ENCODE results near the gene ZDHHC24. TPM values are rescaled to one million over a fixed set of nuclear protein-coding genes. Genes with fewer than 3 reads are reported as not detected.

ZDHHC24 gene
- total and polyA plus RNA-seq, 2 donors from 2014 or later, result 13.2 to 18.7 TPM

- H3K4me3 ChIP-seq (ENCODE audit: low read length in 3 of 3), result no peak overlapping the region
- H3K9me3 ChIP-seq (ENCODE audit: control insufficient read depth in 2 of 3, insufficient read depth in 1 of 3, low read length in 3 of 3), result no peaks in the 10 kb centered on the region
- H3K4me1 ChIP-seq (ENCODE audit: control insufficient read depth in 2 of 3, insufficient read depth in 2 of 3, low read depth in 1 of 3, low read length in 3 of 3), result peaks cover 0 to 10% (median 9%) of the 10 kb centered on the region in 3 donors
- DNase-seq, result peak in 1 of 5 donors; percentile 67
- H3K27me3 ChIP-seq (ENCODE audit: control insufficient read depth, insufficient read depth, low read length), result no peaks in the 10 kb centered on the region
- peaks cover 0 to 6% (median 3%) of the 10 kb centered on the region in 3 donors for H3K36me3 ChIP-seq (ENCODE audit: control insufficient read depth in 2 of 3, insufficient read depth in 3 of 3, low read length in 3 of 3)
- no peak for FAIRE-seq
- H3K9ac ChIP-seq (ENCODE audit: low read length in 3 of 3), result no peak overlapping the region
- no peak for TF ChIP-seq CTCF (IDR thresholded peaks at IDR 0.05; ENCODE audit: borderline replicate concordance, extremely low read depth, insufficient read depth)
- H3K27ac ChIP-seq (ENCODE audit: low read depth in 2 of 2, low read length in 2 of 2), result no peak overlapping the region
- intact Hi-C loops (cut with DNase I), result no loop called here
These were observed 68.3 kb downstream of the ZDHHC24 start for GRCh38 chr11:66477263-66478201.

- Histone ChIP-seq H3K9ac (ENCODE audit: low read length in 3 of 3) (no peak overlapping the region), H3K27ac (ENCODE audit: low read depth in 2 of 2, low read length in 2 of 2) (no peak overlapping the region), H3K27me3 (ENCODE audit: control insufficient read depth, insufficient read depth, low read length) (no peaks in the 10 kb centered on the region), H3K4me1 (ENCODE audit: control insufficient read depth in 2 of 3, insufficient read depth in 2 of 3, low read depth in 1 of 3, low read length in 3 of 3) (peaks cover 0 to 10% (median 9%) of the 10 kb centered on the region in 3 donors), H3K4me3 (ENCODE audit: low read length in 3 of 3) (no peak overlapping the region), H3K9me3 (ENCODE audit: control insufficient read depth in 2 of 3, insufficient read depth in 1 of 3, low read length in 3 of 3) (no peaks in the 10 kb centered on the region), H3K36me3 (ENCODE audit: control insufficient read depth in 2 of 3, insufficient read depth in 3 of 3, low read length in 3 of 3) (peaks cover 0 to 6% (median 5%) of the 10 kb centered on the region in 3 donors)
- intact Hi-C loops (cut with DNase I), result no loop called here
- DNase-seq, result peak in 3 of 5 donors; percentile 31 to 34 (median 33)
- TF ChIP-seq CTCF (IDR thresholded peaks at IDR 0.05; ENCODE audit: borderline replicate concordance, extremely low read depth, insufficient read depth), result no peak
- FAIRE-seq, result no peak
These were observed 69.0 kb downstream of the ZDHHC24 start for GRCh38 chr11:66476841-66477251.

- no peak overlapping the region for H3K4me3 ChIP-seq (ENCODE audit: low read length in 3 of 3)
- peaks cover 0 to 10% (median 9%) of the 10 kb centered on the region in 3 donors for H3K4me1 ChIP-seq (ENCODE audit: control insufficient read depth in 2 of 3, insufficient read depth in 2 of 3, low read depth in 1 of 3, low read length in 3 of 3)
- TF ChIP-seq CTCF (IDR thresholded peaks at IDR 0.05; ENCODE audit: borderline replicate concordance, extremely low read depth, insufficient read depth), result no peak
- H3K9ac ChIP-seq (ENCODE audit: low read length in 3 of 3), result no peak overlapping the region
- H3K9me3 ChIP-seq (ENCODE audit: control insufficient read depth in 2 of 3, insufficient read depth in 1 of 3, low read length in 3 of 3), result no peaks in the 10 kb centered on the region
- intact Hi-C loops (cut with DNase I), result no loop called here
- H3K27me3 ChIP-seq (ENCODE audit: control insufficient read depth, insufficient read depth, low read length), result no peaks in the 10 kb centered on the region
- H3K36me3 ChIP-seq (ENCODE audit: control insufficient read depth in 2 of 3, insufficient read depth in 3 of 3, low read length in 3 of 3), result peaks cover 0 to 6% (median 5%) of the 10 kb centered on the region in 3 donors
- FAIRE-seq, result no peak
- peak in 1 of 5 donors; percentile 62 for DNase-seq
- no peak overlapping the region for H3K27ac ChIP-seq (ENCODE audit: low read depth in 2 of 2, low read length in 2 of 2)
These were observed 69.5 kb downstream of the ZDHHC24 start for GRCh38 chr11:66476173-66476840.

Data from kidney (tissue), 14 donors.